Fibroblast of gingiva (primary cell): ENCODE data around the gene ZFAND3.

Experiments
- DNase-seq: peaks from one replicate; pipeline ENCODE4 v3.0.0-alpha.2; 2011; ENCODE audit warnings: low read depth

Gene ZFAND3

DNA sequence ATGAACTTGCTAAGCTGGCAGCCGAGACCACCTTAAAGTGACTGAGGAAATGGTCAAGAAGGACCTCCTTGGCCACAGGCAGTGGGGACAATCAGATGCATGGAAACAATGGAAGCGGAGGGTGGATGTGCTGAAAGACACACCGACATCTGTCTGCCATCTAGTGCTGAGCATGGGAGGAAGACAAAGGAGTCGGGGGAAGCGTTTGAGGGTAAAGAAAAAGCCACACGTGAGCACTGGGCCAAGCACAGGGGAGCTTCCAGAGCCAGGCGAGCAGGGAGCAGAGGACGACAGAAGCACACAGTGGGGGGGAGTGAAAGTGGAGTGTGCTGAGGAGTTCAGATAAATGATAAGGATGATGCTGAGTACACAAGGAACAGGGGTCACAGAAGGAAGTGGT, 367.8 kb downstream of the ZFAND3 start:
- DNase-seq, result no peak

DNA sequence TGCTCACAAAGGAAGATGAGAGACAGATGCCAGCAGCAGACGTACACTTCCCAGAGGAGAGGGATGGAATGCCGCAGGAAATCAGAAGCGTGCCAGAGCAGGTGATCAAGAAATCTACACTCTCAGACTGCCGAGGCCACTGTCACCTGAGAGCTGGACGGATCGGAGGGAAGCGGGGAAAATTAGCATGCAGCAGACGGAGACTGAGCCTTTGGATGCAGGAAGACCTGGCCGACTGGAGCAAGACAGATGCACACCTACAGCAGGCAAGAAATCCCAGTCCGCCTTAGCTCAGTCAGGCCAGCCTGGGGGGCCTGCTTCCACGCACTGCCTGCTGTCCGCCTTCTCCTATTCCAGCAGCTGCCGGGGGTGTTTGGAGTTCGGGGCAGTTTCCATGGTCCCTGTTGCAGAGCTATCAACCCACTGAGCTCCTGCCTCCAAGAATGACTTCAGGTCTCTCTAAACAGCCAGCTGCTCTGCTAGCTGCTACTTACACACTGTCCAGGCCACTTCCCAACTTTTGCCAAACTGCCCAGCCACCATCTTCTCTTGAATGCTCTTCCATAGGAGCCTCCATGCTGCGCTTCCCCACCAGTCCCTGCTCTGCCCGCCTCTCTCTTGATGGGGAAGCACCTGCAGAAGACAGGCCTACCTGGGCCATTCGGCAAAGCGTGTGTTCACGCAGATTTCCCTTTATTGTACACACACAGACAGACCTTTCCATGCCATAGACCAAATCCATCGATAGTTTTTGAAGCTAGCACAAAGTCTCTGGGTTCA, 368.5 kb downstream of the ZFAND3 start:
- DNase-seq, result no peak

DNA sequence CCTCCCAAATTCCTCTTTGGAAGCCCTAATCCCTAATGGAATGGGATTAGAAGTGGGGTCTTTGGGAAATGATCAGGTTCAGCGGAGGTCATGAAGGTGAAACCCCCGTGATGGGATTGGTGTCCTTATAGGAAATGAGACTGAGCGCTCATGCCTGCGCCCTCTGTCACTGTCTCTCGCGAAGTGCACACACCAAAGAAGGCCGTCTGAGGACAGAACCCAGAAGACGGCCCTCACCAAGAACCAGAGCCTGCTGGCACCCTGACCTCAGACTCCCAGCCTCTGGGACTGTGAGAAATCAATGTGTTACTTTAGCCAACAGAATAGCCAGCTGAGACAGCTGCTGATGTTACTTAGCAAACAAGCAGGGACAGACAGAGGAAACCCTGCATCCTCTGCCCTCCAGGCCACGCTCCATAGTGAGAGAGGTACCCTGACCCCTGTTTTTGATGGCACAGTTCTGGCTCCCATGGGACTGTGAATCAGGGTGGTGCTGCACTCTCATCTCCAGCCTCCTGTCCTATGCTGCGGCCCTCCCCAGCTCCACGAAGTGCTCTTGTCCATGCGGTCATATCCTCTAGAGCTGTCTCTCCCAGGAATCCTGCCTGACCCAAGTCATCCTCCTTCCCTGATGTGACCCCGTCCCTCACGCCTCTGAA, 369.3 kb downstream of the ZFAND3 start:
- DNase-seq, result no peak

DNA sequence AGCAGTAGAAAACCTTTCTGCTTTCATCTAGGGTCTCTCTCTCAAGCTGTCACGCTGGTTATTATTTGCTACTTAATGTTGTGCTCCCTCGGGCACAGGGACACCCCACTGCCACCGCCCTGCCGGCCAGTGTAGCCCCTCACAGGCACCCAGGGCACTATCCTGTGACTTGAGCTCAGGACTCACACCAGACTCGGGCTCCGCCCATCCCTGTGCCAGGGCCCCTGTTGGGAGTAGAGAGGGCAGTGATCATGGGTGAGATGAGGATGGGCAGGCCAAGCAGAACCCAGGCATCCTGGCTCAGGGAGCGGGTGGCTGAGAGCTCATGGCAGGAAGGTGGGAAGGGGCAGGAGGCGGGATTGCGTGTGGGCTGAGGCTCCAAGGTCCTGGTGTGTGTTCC, 371.9 kb downstream of the ZFAND3 start:
- DNase-seq, result no peak

DNA sequence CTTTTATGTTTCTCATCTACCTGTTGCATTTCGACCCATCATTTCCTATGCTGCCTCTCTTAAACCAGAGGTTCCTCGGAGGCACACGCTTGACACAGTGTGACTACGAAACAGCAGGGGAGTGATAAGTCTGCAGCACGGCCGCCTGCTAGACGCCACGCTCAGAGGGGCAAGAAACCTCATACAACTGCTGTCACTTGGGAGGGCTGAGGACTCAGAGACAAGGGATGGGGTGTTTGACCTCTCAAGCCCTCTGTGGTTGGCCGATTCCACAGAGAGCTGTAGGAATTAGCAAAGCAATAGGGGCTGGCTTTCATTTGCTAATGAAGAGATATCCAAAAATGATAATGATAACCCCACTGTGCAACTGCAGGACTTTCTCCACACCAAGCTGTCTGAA, 372.5 kb downstream of the ZFAND3 start:
- no peak for DNase-seq

DNA sequence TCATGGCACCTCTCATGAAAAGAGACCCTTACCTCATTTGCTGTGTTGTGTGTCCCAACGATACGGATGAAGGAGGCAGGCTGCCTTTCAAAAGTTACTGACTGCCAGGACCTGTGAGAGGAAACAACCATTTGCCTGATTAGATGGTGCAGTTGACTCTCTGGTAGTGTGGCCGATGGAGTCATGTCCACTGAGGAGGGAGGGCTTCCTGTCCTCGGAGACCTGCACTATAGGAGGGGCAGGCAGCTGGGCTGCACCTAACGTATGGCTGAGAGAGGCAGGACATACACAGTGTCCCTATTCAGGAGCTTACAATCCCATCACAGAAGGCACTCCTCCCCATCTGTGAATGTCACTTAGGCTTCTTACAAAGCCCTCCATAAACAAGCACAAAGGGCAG, 373.0 kb downstream of the ZFAND3 start:
- DNase-seq, result no peak

DNA sequence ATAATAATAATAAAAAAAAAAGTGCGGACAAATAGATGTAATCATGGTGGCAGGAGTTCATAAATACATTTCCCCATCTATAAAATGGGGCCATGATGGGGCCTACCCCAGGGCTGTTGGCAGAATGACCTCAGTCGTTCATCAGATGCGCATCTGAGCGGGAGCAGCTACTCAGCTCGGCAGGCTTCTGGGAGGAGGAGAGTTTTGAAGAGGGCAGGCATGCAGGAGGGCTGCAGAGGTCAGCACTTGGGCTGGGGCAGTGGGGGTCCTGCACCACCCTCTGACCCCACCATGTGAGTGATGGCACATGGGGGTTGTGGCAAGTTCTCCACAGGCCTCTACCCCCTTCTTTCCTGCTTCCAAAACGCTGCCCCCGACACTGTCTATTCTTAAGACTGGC, 373.5 kb downstream of the ZFAND3 start:
- no peak for DNase-seq

DNA sequence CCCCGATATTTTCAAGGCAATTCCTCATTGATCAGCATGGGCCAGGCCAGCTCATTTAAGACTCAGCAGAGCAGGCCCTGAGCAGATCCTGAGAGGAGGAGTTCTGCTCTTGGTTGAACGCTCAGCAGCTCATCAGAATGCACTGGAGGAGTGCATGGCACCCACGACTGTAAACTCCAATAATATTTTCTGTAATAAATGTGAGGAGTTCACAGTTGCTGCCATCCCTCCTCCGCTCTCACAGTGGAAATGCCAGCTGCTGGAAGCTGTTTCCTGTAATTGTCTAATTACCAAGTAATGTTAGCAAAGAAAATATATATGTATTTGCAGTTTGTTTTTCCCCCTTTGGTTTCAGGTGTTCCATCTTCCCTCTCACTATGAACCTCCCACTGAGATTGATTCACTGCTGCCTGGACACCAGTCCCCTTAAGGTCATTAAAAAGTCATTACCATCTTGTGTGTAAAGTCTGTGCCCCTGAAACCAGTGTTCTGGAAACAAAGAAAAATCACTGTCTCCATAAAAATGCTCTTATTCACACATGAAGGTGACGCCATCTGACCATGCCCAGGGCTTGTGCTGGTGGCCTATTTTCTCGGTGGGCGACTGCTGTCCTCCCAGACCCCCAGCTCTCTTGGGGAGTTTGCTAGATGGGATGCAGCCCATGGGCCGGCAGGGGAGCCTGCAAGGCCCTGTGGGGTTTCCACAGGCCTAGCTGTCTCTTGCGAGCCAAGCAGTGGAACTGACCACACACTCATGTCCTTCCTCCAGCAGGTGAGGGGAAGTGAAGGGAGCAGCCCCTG, 374.2 kb downstream of the ZFAND3 start:
- DNase-seq, result no peak

DNA sequence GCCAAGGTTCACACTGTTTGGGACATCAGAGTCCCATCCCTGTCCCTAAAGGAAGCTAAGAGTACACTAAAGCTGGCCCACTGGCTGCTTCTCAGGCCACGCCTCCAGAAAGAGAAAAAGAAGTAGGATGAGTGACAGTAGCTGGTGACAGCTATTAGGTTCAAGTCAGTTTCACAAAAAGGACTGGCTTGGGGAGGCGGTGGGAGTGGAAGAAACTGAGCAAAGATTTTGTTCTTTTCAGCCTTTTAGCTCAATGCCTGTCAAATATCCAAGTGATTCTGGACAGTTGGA, 374.7 kb downstream of the ZFAND3 start:
- DNase-seq, result no peak

DNA sequence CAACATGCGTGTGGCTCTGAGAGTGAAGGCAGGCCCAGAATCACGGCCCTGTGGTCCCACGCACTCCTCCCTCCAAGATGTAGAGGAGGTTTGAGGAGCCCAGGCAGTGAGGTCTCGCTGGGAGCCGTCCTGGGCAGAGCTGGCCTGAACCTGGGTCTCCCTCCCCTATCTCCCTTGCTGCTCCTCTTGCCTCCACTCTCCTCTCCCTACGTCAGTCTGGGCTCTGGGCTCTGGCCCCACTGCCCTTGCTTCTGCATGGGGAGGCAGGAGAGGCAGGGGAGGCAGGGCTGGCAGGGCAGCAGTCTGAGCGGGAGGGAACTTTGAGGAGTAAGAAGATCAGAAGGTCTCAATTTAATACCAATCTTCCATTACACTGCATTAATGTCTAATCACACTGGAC, 375.1 kb downstream of the ZFAND3 start:
- DNase-seq, result no peak

DNA sequence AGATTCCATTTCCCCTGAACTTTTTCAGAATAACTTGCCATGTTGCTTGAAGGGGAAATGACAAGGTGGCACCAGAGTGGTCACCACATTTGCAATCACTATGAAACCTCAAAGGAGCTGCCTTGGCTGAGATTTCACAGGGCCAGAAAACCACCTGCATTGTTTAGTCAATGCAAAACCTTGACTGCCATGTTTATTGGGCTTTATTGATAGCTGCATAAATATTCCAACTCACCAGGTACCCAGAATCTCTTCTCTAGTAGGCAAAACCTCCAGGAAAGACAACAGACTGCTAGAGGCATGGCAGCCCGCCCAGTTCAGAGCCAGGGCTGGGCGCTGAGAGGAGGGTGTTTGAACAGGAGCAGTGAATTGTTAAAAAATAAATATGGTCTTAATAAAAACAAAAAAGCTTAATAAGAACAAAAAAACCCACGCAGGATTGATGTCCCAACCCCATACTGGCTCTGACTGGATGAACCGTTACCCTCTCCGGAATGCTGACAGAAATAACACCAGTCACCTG, 375.6 kb downstream of the ZFAND3 start:
- no peak for DNase-seq

DNA sequence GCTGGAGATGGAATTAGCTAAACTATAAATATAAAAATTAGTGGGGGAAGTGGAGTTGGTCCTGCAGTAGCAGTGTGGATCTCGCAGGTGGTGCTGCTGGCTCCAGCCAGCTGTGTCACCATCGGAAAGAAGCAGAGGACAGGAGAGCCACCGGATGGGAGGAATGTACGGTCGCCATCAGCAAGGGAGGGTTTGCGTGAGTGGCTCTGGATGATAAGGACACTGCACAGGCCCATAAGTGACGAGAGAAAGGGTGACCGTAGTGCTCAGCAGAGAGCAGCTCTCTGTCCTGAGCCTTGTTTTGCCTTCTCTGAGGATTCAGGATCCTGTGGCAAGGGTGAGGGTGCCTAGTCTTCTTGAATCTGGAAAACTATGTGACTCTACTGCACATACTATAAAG, 378.7 kb downstream of the ZFAND3 start:
- no peak for DNase-seq
